NCI-H2107 (cell line): ENCODE data around the gene FAM171A2.

Source experiments
- DNase-seq: peaks from one replicate; lab custom pipeline; 2025; lab: John Stamatoyannopoulos, UW

The FAM171A2 gene

DNA sequence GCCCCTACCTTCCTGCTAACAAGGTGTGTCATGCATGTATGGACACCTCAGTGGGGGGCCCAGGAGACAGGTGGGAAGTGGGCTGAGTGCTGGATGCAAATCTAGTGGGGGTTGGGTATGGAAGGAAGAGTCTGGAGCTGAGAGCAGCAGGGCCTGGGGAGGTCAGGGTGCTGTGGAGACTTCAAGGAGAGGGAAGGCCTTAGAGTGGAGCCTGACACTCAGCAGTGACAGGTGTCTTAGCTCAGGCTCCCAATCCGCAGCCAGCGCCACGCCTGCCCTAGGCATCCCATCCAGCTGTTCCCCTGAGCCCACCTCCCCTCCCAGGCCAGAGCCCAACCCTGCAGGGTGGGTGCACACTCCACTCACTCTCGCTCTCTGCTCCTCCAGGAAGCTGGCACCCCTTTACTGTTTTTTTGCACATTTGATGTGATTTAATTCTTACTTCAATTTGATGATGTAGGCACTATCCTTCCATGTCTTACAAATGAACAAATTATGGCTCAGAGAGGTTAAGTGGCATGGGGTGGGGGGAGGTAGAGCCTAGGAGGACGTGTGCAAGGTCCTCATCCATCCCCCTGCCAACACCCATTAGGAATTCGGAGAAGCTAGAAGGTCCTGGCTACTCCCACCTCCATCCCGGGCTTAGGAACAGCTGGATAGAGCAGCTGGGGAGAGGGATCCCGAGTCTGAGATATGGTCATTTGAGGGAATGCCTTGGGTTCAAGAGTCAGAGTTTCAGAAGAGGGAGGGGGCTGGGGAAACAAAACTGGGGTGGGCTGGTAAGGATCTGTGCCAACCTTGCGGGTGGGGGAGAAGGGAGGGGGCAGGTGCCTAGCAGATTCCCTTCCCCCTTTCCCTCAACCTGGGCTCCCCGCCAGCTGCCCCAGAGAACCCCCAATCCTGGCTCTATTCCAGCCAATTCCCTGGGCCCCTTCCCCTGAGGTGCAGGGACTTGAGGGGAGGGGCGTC lies 2.1 kb downstream of the FAM171A2 start:
- DNase-seq = no peak

DNA sequence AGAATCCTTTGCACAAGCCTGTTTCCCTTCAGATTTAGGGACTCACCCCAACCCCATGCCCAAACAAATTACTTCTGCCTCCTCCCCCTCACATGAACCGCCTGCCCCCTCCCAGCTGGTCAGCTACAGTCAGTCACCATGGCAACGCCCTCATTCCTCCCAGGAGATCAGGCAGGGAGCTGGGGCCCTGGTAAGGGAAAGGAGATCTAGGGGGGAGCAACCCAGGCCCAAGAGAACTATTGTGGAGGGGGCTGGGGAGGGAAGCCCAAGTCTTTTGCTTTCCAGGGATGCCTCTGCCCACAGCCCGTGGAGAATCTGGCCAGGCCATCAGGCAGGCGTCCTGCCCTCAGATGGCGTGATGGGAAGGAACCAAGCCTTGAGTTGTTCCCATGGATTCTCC lies 2.8 kb downstream of the FAM171A2 start:
- no peak for DNase-seq

DNA sequence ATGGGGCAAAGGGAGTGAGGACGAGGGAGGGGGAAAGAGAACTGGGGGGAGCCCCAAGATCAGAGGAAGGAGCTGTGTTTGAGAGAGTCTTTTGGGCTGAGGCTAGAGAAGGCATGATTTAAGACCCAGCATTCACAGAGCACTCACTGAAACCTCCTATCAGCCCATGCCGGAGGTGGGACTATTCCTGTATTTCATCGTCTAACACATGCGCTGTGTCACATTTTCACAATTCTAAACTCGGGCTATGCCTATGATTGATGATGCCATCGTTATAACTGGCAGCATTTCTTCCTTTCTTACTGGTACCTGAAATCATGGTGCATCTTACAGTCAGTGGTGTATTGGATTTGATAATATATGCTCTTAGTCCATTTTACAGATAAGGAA lies 3.5 kb downstream of the FAM171A2 start:
- DNase-seq = no peak

DNA sequence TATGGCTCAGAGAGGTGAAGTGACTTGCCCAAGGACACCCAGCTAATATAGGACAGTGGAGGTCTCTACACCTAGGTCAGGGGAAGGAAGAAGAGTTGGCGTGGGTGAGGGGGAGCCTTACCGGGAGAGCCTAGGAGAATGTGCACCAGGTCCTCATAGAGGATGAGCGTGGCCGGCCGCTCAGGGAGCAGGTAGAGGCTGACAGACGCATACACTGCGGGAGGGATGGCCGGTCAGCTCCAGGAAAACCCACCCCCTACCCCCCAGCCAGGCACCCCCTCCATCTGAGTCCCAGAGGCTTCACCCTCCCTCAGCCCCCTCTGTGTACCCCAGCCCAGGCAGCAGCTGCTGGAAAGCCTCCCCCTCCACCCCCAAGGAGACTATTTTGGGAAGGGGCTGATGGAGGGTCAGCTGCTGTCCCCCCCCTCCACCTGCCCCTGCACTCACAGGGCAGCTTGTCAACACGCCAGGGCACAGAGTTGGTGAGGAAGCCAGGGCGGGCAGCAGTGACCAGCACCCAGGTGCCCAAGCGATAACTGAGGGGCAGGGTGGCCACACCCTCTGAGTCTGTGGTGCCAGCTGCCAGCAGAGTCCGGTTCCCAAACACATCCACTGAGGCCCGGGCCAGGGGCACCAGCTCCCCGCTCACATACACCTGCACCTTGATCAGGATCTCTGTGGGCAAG lies 4.1 kb downstream of the FAM171A2 start:
- DNase-seq = no peak

DNA sequence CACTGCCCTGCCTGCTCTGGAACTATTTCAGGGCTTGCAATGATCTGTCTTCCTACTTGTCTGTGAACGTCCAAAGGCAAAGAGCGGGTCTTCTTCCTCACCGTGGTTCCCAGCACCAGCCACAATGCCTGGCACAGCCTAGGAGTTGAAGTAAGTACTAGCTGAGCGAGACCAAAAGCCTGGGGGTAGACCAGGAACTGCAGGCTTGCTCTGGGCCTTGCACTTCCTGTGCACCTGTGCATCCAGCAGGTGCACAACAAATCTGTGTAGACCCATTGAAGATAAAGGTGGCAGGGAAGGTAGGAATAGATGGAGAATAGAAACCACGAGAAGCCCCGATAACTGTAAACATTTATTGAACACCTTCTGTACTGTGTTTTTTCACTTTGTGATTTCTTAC lies 4.6 kb downstream of the FAM171A2 start:
- DNase-seq = no peak

DNA sequence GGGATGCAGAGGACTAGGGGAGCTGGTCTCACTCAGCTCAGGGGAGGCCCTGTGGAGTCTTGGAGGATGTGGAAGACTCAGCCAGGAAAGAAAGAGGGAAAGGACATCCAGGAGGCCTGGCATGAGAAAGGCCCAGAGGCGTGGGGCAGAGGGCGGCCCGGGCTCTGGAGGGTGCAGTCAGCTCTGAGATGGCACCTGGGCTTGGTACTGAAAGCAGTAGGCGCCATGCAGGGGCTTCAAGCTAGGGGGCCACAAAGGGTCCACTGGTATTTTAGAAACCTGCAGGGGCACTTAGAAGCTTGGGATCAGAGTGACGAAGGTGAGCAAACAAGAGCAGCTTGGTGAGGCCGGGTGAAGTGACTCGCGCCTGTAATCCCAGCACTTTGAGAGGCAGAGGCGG lies 5.6 kb downstream of the FAM171A2 start:
- no peak for DNase-seq

DNA sequence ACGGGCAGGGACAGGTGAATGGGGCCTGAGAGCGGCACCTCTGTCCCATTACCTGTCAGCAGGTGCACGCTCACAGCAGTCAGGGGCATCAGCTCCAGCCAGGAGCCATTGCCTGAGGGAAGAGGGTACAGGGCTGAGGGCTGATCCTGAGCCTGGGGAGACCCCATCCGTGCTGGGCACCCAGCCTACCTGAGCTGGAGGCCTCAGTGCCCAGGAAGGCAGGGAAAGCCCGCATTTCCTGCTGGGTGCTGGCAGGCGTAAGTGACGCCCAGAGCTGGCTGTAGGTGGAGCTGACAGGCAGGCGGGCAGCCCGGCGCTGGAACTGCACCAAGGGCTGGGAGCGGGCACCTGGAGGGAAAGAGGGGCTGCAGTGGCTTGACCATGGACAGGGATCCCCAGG lies 7.4 kb downstream of the FAM171A2 start:
- no peak for DNase-seq

DNA sequence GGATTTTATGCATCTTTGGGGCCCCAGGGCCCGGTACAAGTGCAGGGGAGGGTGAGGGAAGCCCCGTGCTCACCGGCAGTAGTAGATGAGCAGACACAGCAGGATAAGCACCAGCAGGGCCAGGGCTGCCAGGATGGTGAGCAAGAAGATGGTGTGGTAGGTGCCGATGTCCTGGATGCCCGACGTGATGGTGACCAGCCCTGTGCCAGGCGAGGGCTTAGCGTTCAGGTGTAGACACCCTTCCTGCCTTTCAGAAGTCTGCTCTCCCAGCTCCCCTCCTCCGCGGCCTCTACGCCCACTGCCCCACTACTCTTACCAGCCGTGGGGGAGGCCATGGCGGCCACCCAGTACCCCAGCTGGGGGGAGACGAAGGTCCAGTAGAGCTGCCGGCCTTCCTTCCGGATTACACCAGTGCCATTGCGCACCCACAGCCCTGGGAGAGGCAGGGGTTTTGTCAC lies 8.0 kb downstream of the FAM171A2 start:
- no peak for DNase-seq

DNA sequence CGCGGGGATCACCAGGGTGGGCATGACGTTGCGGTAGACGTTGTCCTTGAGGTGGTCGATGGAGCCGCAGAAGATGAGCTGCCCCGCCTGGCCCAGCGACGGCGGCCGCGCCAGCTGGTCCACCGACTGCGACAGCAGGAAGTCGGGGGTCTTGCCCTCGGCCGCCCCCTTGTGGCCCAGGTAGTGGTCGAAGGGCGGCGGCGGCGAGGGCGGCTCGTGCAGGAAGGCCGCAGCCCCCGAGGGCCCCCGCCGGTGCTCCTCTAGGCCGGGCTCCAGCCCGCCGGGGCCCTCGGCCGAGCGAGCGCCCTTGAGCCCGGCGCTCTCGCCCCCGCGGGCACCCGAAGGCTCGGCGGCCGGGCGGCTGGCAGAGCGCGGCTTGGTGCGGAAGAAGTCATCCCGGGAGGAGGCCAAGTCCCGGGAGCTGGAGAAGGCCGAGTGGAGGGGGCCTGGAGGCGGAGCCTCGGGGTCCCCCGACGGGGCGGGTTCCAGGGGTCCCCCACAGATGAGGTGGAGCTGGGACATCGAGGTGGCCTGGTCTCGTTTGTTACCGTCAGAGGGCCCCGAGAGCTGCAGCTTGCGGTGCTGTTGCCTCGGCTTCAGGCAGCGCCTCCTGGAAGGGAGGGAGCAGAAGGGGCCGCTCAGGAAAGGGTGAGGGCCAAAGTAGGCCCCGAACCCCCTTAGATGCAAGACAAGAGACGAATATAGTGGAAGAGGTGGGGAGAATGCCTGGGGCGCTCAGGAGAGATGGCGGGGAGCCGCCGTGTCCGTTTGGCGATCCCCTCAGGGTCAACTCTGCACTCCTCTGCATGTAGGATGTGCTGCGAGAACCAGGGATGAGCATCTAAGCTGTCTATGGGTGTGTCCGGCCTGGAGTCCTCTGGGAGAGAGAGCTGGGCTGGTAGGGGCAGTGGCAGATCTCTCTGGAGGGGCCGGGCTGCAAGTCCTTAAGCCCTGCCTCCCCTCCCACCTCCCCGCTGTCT lies 8.8 kb downstream of the FAM171A2 start:
- DNase-seq = no peak

DNA sequence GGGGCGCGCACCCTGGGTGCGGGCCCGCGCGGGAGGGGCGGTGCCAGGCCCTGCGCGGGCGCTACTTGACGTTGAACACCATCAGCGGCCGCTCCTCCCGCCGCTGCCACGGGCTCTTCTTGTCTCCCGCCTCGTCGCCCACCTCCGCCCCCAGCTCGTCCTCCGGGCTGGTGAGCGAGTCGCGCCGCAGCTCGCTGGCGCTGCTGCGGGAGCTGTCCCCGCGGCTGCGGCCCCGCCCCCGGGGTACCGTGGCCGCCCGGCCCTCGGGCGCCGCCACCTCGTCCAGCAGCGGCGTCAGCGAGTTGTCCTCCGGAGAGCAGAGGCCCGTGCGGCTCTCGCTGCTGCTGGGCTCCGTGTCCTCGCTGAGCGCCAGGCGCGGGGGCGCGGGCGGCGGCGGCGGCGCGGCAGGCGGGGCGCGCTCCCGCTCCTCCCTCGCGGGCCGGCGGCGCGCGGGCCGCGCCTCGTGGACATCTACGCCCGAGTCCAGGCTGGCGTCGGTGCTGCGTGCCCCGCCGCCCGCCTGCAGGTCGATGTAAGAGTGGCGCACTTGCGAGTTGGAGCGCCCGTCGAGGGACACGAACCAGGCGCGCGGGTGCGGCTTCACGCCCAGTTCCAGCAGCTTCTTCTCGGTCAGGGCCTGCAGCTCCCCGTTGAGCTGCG lies 9.9 kb downstream of the FAM171A2 start:
- no peak for DNase-seq

DNA sequence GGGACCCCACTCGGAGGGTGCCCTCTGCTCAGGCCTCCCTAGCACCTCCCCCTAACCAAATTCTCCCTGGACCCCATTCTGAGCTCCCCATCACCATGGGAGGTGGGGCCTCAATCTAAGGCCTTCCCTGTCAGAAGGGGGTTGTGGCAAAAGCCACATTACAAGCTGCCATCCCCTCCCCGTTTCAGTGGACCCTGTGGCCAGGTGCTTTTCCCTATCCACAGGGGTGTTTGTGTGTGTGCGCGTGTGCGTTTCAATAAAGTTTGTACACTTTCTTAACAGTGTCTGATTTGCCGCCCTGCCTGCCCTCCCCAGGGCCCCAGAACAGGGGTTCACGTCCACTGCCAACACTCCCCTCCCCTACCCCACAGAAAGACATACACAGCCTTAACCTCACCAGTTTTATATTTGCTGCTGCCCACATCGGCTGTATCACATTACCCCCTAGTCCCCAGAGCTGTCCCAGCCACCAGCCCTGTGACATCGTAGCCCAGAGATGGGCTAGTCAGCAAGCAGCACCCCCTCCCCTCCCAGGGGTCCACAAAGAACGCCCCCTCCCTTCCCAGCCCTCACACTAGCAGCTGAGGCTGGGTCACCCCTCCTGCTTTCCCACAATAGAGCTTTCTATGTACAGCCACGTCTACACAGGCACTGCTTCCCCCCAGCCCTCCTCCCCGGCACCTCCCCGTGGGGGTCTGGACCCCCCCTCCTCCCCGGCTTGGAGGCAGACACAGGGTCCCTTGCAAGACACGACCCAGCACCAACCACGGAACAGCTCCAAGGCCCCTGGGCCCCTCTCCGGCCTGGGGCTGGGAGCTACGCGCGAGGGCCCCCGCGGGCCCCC lies 10.6 kb downstream of the FAM171A2 start:
- DNase-seq = no peak

DNA sequence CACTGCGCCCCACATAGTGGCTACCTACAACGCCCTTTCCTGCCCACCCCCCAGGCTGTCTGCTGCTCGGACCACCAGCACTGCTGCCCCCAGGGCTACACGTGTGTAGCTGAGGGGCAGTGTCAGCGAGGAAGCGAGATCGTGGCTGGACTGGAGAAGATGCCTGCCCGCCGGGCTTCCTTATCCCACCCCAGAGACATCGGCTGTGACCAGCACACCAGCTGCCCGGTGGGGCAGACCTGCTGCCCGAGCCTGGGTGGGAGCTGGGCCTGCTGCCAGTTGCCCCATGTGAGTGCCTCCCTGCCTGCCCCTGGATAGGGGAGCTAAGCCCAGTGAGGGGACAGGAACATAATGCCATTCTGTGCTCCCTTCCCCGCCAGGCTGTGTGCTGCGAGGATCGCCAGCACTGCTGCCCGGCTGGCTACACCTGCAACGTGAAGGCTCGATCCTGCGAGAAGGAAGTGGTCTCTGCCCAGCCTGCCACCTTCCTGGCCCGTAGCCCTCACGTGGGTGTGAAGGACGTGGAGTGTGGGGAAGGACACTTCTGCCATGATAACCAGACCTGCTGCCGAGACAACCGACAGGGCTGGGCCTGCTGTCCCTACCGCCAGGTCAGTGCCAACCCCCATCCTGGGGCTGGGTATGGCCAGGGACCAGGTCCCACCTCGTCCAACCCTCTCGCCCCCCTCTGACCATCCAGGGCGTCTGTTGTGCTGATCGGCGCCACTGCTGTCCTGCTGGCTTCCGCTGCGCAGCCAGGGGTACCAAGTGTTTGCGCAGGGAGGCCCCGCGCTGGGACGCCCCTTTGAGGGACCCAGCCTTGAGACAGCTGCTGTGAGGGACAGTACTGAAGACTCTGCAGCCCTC lies 11.5 kb downstream of the FAM171A2 start:
- DNase-seq = no peak

DNA sequence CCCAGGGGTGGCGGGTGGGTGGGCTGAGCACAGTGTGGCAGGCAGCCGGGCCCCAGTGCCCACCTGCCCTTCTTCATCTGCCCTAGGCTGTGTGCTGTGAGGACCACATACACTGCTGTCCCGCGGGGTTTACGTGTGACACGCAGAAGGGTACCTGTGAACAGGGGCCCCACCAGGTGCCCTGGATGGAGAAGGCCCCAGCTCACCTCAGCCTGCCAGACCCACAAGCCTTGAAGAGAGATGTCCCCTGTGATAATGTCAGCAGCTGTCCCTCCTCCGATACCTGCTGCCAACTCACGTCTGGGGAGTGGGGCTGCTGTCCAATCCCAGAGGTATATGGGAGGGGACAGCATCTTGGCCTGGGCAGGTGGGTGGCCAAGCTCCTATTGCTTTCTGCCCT lies 12.2 kb downstream of the FAM171A2 start:
- DNase-seq = no peak

DNA sequence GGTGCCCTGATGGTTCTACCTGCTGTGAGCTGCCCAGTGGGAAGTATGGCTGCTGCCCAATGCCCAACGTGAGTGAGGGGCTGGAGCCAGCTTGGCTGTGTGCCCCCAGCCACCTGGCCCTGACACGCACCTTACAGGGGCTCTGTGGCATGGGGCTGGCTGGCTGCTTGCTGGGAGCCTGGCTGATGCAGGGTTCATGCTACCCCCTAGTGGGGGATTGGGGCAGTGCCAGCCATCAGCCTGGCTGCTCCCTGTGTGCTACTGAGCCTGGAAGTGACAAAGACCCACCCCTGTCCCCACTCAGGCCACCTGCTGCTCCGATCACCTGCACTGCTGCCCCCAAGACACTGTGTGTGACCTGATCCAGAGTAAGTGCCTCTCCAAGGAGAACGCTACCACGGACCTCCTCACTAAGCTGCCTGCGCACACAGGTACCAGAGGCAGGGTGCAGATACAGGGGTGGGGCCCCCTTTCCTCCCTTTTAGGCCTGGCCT lies 12.9 kb downstream of the FAM171A2 start:
- DNase-seq = peak; percentile 28

DNA sequence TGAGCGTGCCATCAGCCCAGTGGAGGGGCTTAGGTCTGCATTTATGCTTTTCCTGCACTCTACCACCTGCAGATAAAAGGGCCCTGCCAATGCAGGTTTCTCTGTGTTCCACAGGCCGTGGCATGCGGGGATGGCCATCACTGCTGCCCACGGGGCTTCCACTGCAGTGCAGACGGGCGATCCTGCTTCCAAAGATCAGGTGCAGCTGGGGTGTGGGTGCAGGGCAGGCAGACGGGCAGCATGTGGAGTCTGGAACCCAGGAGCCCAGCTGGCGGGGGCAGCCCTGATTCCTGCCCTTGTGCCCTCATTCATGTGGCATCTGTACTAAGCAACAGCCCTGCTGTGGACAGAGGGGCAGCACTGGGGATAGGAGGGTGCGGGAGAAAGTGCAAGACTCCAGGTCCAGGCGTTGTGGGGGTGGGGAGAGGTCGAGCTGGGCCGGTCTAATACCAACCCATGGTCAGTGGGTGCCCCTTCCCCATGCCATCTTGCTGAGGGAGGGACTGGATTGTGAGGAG lies 14.0 kb downstream of the FAM171A2 start:
- DNase-seq = no peak

DNA sequence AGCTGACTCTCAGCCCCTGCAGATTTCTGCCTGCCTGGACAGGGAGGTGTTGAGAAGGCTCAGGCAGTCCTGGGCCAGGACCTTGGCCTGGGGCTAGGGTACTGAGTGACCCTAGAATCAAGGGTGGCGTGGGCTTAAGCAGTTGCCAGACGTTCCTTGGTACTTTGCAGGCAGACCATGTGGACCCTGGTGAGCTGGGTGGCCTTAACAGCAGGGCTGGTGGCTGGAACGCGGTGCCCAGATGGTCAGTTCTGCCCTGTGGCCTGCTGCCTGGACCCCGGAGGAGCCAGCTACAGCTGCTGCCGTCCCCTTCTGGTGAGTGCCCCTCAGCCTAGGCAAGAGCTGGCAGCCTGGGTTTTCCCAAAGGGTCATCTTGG lies 14.7 kb downstream of the FAM171A2 start:
- DNase-seq = no peak

DNA sequence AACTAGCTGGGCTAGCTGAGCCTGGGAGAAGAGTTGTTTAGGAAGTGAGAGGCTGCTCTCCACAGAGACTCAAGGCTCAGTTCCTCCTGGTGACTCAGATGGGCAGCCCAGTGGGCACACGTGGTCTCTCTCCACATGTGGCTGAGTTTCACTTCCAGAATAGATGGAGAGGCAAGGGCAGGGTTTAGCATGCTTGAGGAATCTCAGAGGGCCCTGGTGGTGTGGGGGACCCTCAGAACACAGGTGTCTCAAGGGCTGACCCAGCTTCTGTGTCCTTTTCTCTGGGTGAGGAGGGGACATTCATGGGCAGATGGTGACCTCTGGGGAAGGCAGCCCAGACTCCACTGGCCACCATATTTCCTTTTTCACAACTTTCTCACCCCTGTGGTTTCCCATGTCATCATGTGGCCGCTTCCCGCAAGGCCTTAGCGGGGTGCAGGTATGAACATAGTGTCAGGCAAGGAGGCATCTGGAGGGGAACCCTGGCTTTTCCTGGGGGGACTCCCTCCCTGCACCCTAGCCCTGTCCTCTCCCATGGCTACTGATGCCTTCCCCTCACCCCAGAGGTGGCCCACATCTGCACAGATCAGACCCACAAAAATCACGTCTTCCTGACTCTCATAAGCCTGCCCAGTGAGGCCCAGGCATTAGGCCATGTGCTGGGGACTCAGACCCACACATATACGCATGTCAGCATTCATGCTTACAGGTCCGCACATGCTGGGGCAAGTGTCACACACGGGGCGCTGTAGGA lies 15.2 kb downstream of the FAM171A2 start:
- DNase-seq = no peak
